GM10248 (cell line): Measurements from ENCODE around the gene LRRC26.

ENCODE experiments used
- CTCF ChIA-PET: fragments of 300-600 bp; sonication (Branson Sonifier 250); formaldehyde crosslinking; extraction: SDS; loops from one replicate; lab custom pipeline; 2021; ENCODE audit warnings: antibody characterized with exemption; lab: Yijun Ruan, JAX
- POLR2A ChIA-PET: fragments of 350-650 bp; sonication (Branson Sonifier 250); formaldehyde crosslinking; extraction: SDS; loops from one replicate; lab custom pipeline; 2020; ENCODE audit warnings: antibody characterized with exemption; lab: Yijun Ruan, JAX
- DNase-seq: peaks from one replicate; pipeline ENCODE4 v3.0.0; 2012; ENCODE audit errors: extremely low spot score
- CTCF ChIP-seq: IDR thresholded peaks from 2 replicates; pipeline ENCODE4 v1.5.1; 2012; ENCODE audit warnings: mild to moderate bottlenecking, low read depth; ENCODE audit errors: extremely low read depth, missing control alignments, control extremely low read depth

Gene LRRC26

GRCh38 chr9:137169896-137170358 is at the start of gene LRRC26:
LRRC26 (minus strand) TSS chr9:137170051; CDS start chr9:137169943, 108 bp downstream.
- no peak for DNase-seq
- POLR2A ChIA-PET: interaction anchor here (1.8 kb wide), 1 partner anchor 19 kb away, joined by 5 read pairs; no protein-coding TSS in a partner anchor
- TF ChIP-seq CTCF: no peak
- CTCF ChIA-PET: interaction anchor here (1.2 to 1.5 kb wide), 3 partner anchors 19 to 71 kb away, joined by 3 to 5 read pairs (median 3); partner anchors contain the start of genes ANAPC2 and SSNA1

GRCh38 chr9:137218754-137219271 is 49.0 kb upstream of the LRRC26 start:
- ChIA-PET POLR2A (no interaction called here), CTCF (interaction anchor here (2.4 to 2.6 kb wide), 2 partner anchors 8 to 18 kb away, joined by 8 to 9 read pairs; partner anchors contain the start of gene RNF224)
- TF ChIP-seq CTCF: no peak
- DNase-seq: no peak

GRCh38 chr9:137218212-137218753 is 48.4 kb upstream of the LRRC26 start:
- ChIA-PET CTCF (interaction anchor here (2.4 kb wide), 1 partner anchor 9 kb away, joined by 8 read pairs; the partner anchor contains the start of gene RNF224), POLR2A (no interaction called here)
- no peak for TF ChIP-seq CTCF
- DNase-seq: no peak

- DNase-seq: no peak
- TF ChIP-seq CTCF: no peak
- ChIA-PET CTCF (interaction anchor here (0.9 to 4.2 kb wide), 3 partner anchors 9 to 29 kb away, joined by 4 to 11 read pairs (median 8); partner anchors contain the start of genes ANAPC2, RNF224 and SSNA1), POLR2A (no interaction called here)
These were observed 47.7 kb upstream of the LRRC26 start for GRCh38 chr9:137217276-137218211.

GRCh38 chr9:137216188-137216965 is 46.5 kb upstream of the LRRC26 start:
- no peak for TF ChIP-seq CTCF
- ChIA-PET CTCF (interaction anchor here (0.9 to 4.2 kb wide), 4 partner anchors 9 to 27 kb away, joined by 4 to 13 read pairs (median 8); partner anchors contain the start of genes ANAPC2, RNF224 and SSNA1), POLR2A (interaction anchor here (0.5 to 0.8 kb wide), 2 partner anchors 15 to 24 kb away, joined by 3 to 4 read pairs; partner anchors contain the start of gene TPRN)

More at GRCh38 chr9:137216188-137216965, 46.5 kb upstream of the LRRC26 start:
- no peak for DNase-seq
